D721Med (cell line): ENCODE measurements around the gene NOL12.

Experiments
- DNase-seq: peaks from one replicate; pipeline ENCODE4 v3.0.0; 2011; ENCODE audit warnings: low spot score; ENCODE audit not compliant: insufficient read length
- FAIRE-seq: peaks from 2 replicates; lab custom pipeline; 2011; peaks lifted over from hg19 to GRCh38; lab: Jason Lieb, UNC
- CTCF ChIP-seq: IDR thresholded peaks from 2 replicates; pipeline ENCODE4 v1.5.1; 2012; ENCODE audit warnings: mild to moderate bottlenecking, control low read depth; ENCODE audit not compliant: insufficient read depth; ENCODE audit errors: missing control alignments

Gene NOL12

GRCh38 chr22:37675930-37676735 is 10.0 kb upstream of the NOL12 start:
- DNase-seq (no peak), FAIRE-seq (no peak)

GRCh38 chr22:37676736-37677492 is 9.2 kb upstream of the NOL12 start:
- DNase-seq = no peak
- TF ChIP-seq CTCF = no peak
- no peak for FAIRE-seq

More at GRCh38 chr22:37675930-37676735, 10.0 kb upstream of the NOL12 start:
- no peak for TF ChIP-seq CTCF

GRCh38 chr22:37677493-37677974 is 8.6 kb upstream of the NOL12 start:
- TF ChIP-seq CTCF = no peak
- FAIRE-seq (no peak), DNase-seq (no peak)

- no peak for TF ChIP-seq CTCF
- no peak for DNase-seq
- no peak for FAIRE-seq
These were observed 7.8 kb upstream of the NOL12 start for GRCh38 chr22:37678372-37678771.

GRCh38 chr22:37679670-37680069 is 6.5 kb upstream of the NOL12 start:
- FAIRE-seq (no peak), DNase-seq (no peak)
- TF ChIP-seq CTCF = no peak

- FAIRE-seq (no peak), DNase-seq (no peak)
- TF ChIP-seq CTCF = no peak
These were observed 5.8 kb upstream of the NOL12 start for GRCh38 chr22:37680191-37680851.
